OCI-LY3 (cell line): Measurements from ENCODE around the gene RAPGEF2.

Experiments
- EZH2phosphoT487 ChIP-seq: fragments of 200-600 bp; shearing (Covaris generic); IDR thresholded peaks from 2 replicates; pipeline ENCODE4 v1.6.1; 2018; ENCODE audit warnings: antibody characterized with exemption, mixed run types, low read depth
- TF ChIP-seq, protein P1 (sequence below): fragments of 200-600, 300-600 bp; sonication (generic); IDR thresholded peaks from 2 replicates; pipeline ENCODE4 v1.5.1; 2014; ENCODE audit warnings: antibody characterized with exemption, low read length, low read depth

GRCh38 chr4:159171287-159171686 is 68.4 kb downstream of the RAPGEF2 start:
- TF ChIP-seq, protein P1, sequence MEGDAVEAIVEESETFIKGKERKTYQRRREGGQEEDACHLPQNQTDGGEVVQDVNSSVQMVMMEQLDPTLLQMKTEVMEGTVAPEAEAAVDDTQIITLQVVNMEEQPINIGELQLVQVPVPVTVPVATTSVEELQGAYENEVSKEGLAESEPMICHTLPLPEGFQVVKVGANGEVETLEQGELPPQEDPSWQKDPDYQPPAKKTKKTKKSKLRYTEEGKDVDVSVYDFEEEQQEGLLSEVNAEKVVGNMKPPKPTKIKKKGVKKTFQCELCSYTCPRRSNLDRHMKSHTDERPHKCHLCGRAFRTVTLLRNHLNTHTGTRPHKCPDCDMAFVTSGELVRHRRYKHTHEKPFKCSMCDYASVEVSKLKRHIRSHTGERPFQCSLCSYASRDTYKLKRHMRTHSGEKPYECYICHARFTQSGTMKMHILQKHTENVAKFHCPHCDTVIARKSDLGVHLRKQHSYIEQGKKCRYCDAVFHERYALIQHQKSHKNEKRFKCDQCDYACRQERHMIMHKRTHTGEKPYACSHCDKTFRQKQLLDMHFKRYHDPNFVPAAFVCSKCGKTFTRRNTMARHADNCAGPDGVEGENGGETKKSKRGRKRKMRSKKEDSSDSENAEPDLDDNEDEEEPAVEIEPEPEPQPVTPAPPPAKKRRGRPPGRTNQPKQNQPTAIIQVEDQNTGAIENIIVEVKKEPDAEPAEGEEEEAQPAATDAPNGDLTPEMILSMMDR, result no peak
- TF ChIP-seq EZH2phosphoT487, result no peak
